ENCODE data around the gene C7orf25.

C7orf25 gene

GRCh38 chr7:42928754-42929153 is 16.9 kb upstream of the C7orf25 start:
- H3K4me3 ChIP-seq (ENCODE audit: low read depth, low read length), result no peak overlapping the region
- no peak overlapping the region for H3K9ac ChIP-seq (ENCODE audit: low read depth, low read length)
- no peaks in the 10 kb centered on the region for H3K9me3 ChIP-seq (ENCODE audit: control insufficient read depth, insufficient read depth, low read length)
- peaks cover 9% of the 10 kb centered on the region; the same call in 1 of the 2 replicates for H3K4me1 ChIP-seq (ENCODE audit: control insufficient read depth, insufficient read depth, low read length)
- no peak overlapping the region for H3K27ac ChIP-seq (ENCODE audit: low read depth, low read length)
- peaks cover 47% of the 10 kb centered on the region for H3K36me3 ChIP-seq (ENCODE audit: control insufficient read depth, insufficient read depth, low read length)
- no peaks in the 10 kb centered on the region for H3K27me3 ChIP-seq (ENCODE audit: control insufficient read depth, insufficient read depth, low read length)

- Histone ChIP-seq H3K27me3 (ENCODE audit: control insufficient read depth, insufficient read depth, low read length) (no peaks in the 10 kb centered on the region), H3K9ac (ENCODE audit: low read depth, low read length) (no peak overlapping the region), H3K36me3 (ENCODE audit: control insufficient read depth, insufficient read depth, low read length) (peaks cover 73% of the 10 kb centered on the region), H3K4me1 (ENCODE audit: control insufficient read depth, insufficient read depth, low read length) (peaks cover 9% of the 10 kb centered on the region; the same call in 1 of the 2 replicates), H3K9me3 (ENCODE audit: control insufficient read depth, insufficient read depth, low read length) (no peaks in the 10 kb centered on the region), H3K4me3 (ENCODE audit: low read depth, low read length) (no peak overlapping the region), H3K27ac (ENCODE audit: low read depth, low read length) (no peak overlapping the region)
These were observed 14.3 kb upstream of the C7orf25 start for GRCh38 chr7:42926204-42926603.

- Histone ChIP-seq H3K36me3 (ENCODE audit: control insufficient read depth, insufficient read depth, low read length) (peaks cover 78% of the 10 kb centered on the region), H3K27me3 (ENCODE audit: control insufficient read depth, insufficient read depth, low read length) (no peaks in the 10 kb centered on the region), H3K9ac (ENCODE audit: low read depth, low read length) (no peak overlapping the region), H3K4me3 (ENCODE audit: low read depth, low read length) (no peak overlapping the region), H3K9me3 (ENCODE audit: control insufficient read depth, insufficient read depth, low read length) (no peaks in the 10 kb centered on the region), H3K4me1 (ENCODE audit: control insufficient read depth, insufficient read depth, low read length) (peaks cover 9% of the 10 kb centered on the region; the same call in 1 of the 2 replicates), H3K27ac (ENCODE audit: low read depth, low read length) (no peak overlapping the region)
These were observed 13.8 kb upstream of the C7orf25 start for GRCh38 chr7:42925630-42926029.

- Histone ChIP-seq H3K27me3 (ENCODE audit: control insufficient read depth, insufficient read depth, low read length) (no peaks in the 10 kb centered on the region), H3K4me3 (ENCODE audit: low read depth, low read length) (no peak overlapping the region), H3K36me3 (ENCODE audit: control insufficient read depth, insufficient read depth, low read length) (peaks cover 91% of the 10 kb centered on the region), H3K27ac (ENCODE audit: low read depth, low read length) (no peak overlapping the region), H3K9ac (ENCODE audit: low read depth, low read length) (no peak overlapping the region), H3K9me3 (ENCODE audit: control insufficient read depth, insufficient read depth, low read length) (no peaks in the 10 kb centered on the region), H3K4me1 (ENCODE audit: control insufficient read depth, insufficient read depth, low read length) (peaks cover 4% of the 10 kb centered on the region; the same call in 1 of the 2 replicates)
These were observed 12.5 kb upstream of the C7orf25 start for GRCh38 chr7:42924223-42924838.

- no peak overlapping the region for H3K9ac ChIP-seq (ENCODE audit: low read depth, low read length)
- no peak overlapping the region for H3K4me3 ChIP-seq (ENCODE audit: low read depth, low read length)
- H3K27ac ChIP-seq (ENCODE audit: low read depth, low read length), result no peak overlapping the region
- H3K9me3 ChIP-seq (ENCODE audit: control insufficient read depth, insufficient read depth, low read length), result no peaks in the 10 kb centered on the region
- H3K4me1 ChIP-seq (ENCODE audit: control insufficient read depth, insufficient read depth, low read length), result no peaks in the 10 kb centered on the region
- peaks cover 99% of the 10 kb centered on the region for H3K36me3 ChIP-seq (ENCODE audit: control insufficient read depth, insufficient read depth, low read length)
- H3K27me3 ChIP-seq (ENCODE audit: control insufficient read depth, insufficient read depth, low read length), result no peaks in the 10 kb centered on the region
These were observed 10.3 kb upstream of the C7orf25 start for GRCh38 chr7:42922017-42922753.

- Histone ChIP-seq H3K4me1 (ENCODE audit: control insufficient read depth, insufficient read depth, low read length) (peaks cover 12% of the 10 kb centered on the region), H3K36me3 (ENCODE audit: control insufficient read depth, insufficient read depth, low read length) (peaks cover 59% of the 10 kb centered on the region), H3K9me3 (ENCODE audit: control insufficient read depth, insufficient read depth, low read length) (no peaks in the 10 kb centered on the region), H3K9ac (ENCODE audit: low read depth, low read length) (no peak overlapping the region), H3K27ac (ENCODE audit: low read depth, low read length) (no peak overlapping the region), H3K4me3 (ENCODE audit: low read depth, low read length) (no peak overlapping the region), H3K27me3 (ENCODE audit: control insufficient read depth, insufficient read depth, low read length) (no peaks in the 10 kb centered on the region)
These were observed 3.5 kb upstream of the C7orf25 start for GRCh38 chr7:42915356-42915755.

GRCh38 chr7:42914421-42915045 is 2.7 kb upstream of the C7orf25 start:
- Histone ChIP-seq H3K27ac (ENCODE audit: low read depth, low read length) (no peak overlapping the region), H3K4me3 (ENCODE audit: low read depth, low read length) (no peak overlapping the region), H3K4me1 (ENCODE audit: control insufficient read depth, insufficient read depth, low read length) (peaks cover 16% of the 10 kb centered on the region), H3K9ac (ENCODE audit: low read depth, low read length) (no peak overlapping the region), H3K36me3 (ENCODE audit: control insufficient read depth, insufficient read depth, low read length) (peaks cover 53% of the 10 kb centered on the region), H3K27me3 (ENCODE audit: control insufficient read depth, insufficient read depth, low read length) (no peaks in the 10 kb centered on the region), H3K9me3 (ENCODE audit: control insufficient read depth, insufficient read depth, low read length) (no peaks in the 10 kb centered on the region)

GRCh38 chr7:42914009-42914408 is 2.1 kb upstream of the C7orf25 start:
- peak overlapping the region; percentile 44 for H3K27ac ChIP-seq (ENCODE audit: low read depth, low read length)
- peaks cover 48% of the 10 kb centered on the region for H3K36me3 ChIP-seq (ENCODE audit: control insufficient read depth, insufficient read depth, low read length)
- no peak overlapping the region for H3K4me3 ChIP-seq (ENCODE audit: low read depth, low read length)
- H3K9me3 ChIP-seq (ENCODE audit: control insufficient read depth, insufficient read depth, low read length), result no peaks in the 10 kb centered on the region
- H3K9ac ChIP-seq (ENCODE audit: low read depth, low read length), result no peak overlapping the region
- peaks cover 16% of the 10 kb centered on the region for H3K4me1 ChIP-seq (ENCODE audit: control insufficient read depth, insufficient read depth, low read length)
- no peaks in the 10 kb centered on the region for H3K27me3 ChIP-seq (ENCODE audit: control insufficient read depth, insufficient read depth, low read length)

GRCh38 chr7:42913591-42913990 is 1.7 kb upstream of the C7orf25 start:
- H3K9me3 ChIP-seq (ENCODE audit: control insufficient read depth, insufficient read depth, low read length), result no peaks in the 10 kb centered on the region
- no peak overlapping the region for H3K9ac ChIP-seq (ENCODE audit: low read depth, low read length)
- H3K27me3 ChIP-seq (ENCODE audit: control insufficient read depth, insufficient read depth, low read length), result no peaks in the 10 kb centered on the region
- H3K4me1 ChIP-seq (ENCODE audit: control insufficient read depth, insufficient read depth, low read length), result peaks cover 16% of the 10 kb centered on the region
- peaks cover 45% of the 10 kb centered on the region for H3K36me3 ChIP-seq (ENCODE audit: control insufficient read depth, insufficient read depth, low read length)
- no peak overlapping the region for H3K4me3 ChIP-seq (ENCODE audit: low read depth, low read length)
- peak overlapping the region; percentile 44 for H3K27ac ChIP-seq (ENCODE audit: low read depth, low read length)

GRCh38 chr7:42910306-42910705 is 1.6 kb downstream of the C7orf25 start:
- Histone ChIP-seq H3K4me1 (ENCODE audit: control insufficient read depth, insufficient read depth, low read length) (peaks cover 16% of the 10 kb centered on the region), H3K27me3 (ENCODE audit: control insufficient read depth, insufficient read depth, low read length) (no peaks in the 10 kb centered on the region), H3K4me3 (ENCODE audit: low read depth, low read length) (0 out of 2 replicates have a peak overlapping the region, but pooled peaks have one; percentile 70)

GRCh38 chr7:42907316-42907715 is 4.6 kb downstream of the C7orf25 start:
- H3K27ac ChIP-seq (ENCODE audit: low read depth, low read length), result no peak overlapping the region
- no peak overlapping the region for H3K4me3 ChIP-seq (ENCODE audit: low read depth, low read length)
- H3K4me1 ChIP-seq (ENCODE audit: control insufficient read depth, insufficient read depth, low read length), result peaks cover 7% of the 10 kb centered on the region
- H3K36me3 ChIP-seq (ENCODE audit: control insufficient read depth, insufficient read depth, low read length), result peaks cover 3% of the 10 kb centered on the region; the same call in 1 of the 2 replicates
- H3K9me3 ChIP-seq (ENCODE audit: control insufficient read depth, insufficient read depth, low read length), result no peaks in the 10 kb centered on the region
- H3K27me3 ChIP-seq (ENCODE audit: control insufficient read depth, insufficient read depth, low read length), result no peaks in the 10 kb centered on the region
- H3K9ac ChIP-seq (ENCODE audit: low read depth, low read length), result no peak overlapping the region

More at GRCh38 chr7:42910306-42910705, 1.6 kb downstream of the C7orf25 start:
- Histone ChIP-seq H3K36me3 (ENCODE audit: control insufficient read depth, insufficient read depth, low read length) (peaks cover 12% of the 10 kb centered on the region), H3K27ac (ENCODE audit: low read depth, low read length) (no peak overlapping the region), H3K9ac (ENCODE audit: low read depth, low read length) (no peak overlapping the region), H3K9me3 (ENCODE audit: control insufficient read depth, insufficient read depth, low read length) (no peaks in the 10 kb centered on the region)

Data from HUES48 (cell line).